ENCODE data around the gene KHDRBS1.

The KHDRBS1 gene

DNA sequence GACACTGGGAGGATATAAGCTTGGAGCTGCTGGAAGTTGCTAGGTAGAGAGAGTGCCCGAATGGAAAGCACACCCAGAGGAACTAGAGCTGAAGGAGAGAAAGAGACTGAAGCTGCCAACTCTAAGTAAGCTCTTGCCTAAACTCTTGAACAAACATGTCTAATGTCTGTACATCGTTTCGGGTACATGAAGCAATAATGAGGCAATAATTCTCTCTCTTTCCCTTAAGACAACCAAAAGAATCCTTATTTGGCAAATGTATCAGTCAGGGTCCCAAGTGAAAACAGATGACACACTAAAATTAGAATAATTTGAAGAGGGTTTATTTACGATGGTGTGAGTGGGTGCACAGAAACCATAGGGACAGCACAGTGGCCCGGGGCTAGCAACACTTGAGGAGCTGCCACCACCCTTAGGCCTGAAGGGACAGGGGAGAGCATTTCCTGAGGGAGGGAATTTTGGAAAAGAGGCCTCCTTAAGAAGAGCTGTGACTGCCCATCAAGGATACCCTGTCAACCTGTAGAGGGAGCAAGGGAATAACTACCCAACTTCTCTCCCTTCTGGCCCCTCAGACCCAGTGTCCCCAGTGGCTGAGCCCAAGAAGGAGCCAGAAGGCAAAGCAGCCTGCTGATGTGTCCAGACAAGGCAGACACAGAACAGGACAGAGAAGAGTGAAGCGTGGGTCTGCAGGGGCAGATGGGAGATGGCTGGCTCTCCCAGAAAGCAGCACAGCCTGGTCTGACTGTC, 36.1 kb upstream of the KHDRBS1 start:
- Histone ChIP-seq H3K36me3 (ENCODE audit: control insufficient read depth, low read length) (no peaks in the 10 kb centered on the region), H3F3A (ENCODE audit: control insufficient read depth, insufficient read depth) (peaks cover 3% of the 10 kb centered on the region; the same call in 1 of the 2 replicates), H4K20me1 (ENCODE audit: control insufficient read depth, insufficient read depth, low read depth, low read length) (no peaks in the 10 kb centered on the region), H3K9me3 (ENCODE audit: control insufficient read depth, insufficient read depth, low read length) (no peaks in the 10 kb centered on the region), H3K79me2 (ENCODE audit: control insufficient read depth, low read length) (no peaks in the 10 kb centered on the region), H3K9me2 (replicated peaks; ENCODE audit: control insufficient read depth, low read length) (no peaks in the 10 kb centered on the region), H3K4me3 (ENCODE audit: low read length) (no peak overlapping the region), H3K27ac (ENCODE audit: low read depth, low read length) (no peak overlapping the region), H3K27me3 (ENCODE audit: control insufficient read depth, low read length) (no peaks in the 10 kb centered on the region), H3K4me1 (ENCODE audit: control insufficient read depth, low read length) (peaks cover 22% of the 10 kb centered on the region), H3K4me2 (ENCODE audit: low read length) (no peak overlapping the region)
- TF ChIP-seq, protein P1, sequence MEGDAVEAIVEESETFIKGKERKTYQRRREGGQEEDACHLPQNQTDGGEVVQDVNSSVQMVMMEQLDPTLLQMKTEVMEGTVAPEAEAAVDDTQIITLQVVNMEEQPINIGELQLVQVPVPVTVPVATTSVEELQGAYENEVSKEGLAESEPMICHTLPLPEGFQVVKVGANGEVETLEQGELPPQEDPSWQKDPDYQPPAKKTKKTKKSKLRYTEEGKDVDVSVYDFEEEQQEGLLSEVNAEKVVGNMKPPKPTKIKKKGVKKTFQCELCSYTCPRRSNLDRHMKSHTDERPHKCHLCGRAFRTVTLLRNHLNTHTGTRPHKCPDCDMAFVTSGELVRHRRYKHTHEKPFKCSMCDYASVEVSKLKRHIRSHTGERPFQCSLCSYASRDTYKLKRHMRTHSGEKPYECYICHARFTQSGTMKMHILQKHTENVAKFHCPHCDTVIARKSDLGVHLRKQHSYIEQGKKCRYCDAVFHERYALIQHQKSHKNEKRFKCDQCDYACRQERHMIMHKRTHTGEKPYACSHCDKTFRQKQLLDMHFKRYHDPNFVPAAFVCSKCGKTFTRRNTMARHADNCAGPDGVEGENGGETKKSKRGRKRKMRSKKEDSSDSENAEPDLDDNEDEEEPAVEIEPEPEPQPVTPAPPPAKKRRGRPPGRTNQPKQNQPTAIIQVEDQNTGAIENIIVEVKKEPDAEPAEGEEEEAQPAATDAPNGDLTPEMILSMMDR (IDR thresholded peaks at IDR 0.05; ENCODE audit: low read depth, low read length, poor library complexity, severe bottlenecking), result peak; percentile 30
- TF ChIP-seq EZH2phosphoT487 (IDR thresholded peaks at IDR 0.05; ENCODE audit: borderline replicate concordance, low read length), result no peak

GRCh38 chr1:31978843-31979400, 34.7 kb upstream of the KHDRBS1 start:
- H3K79me2 ChIP-seq (ENCODE audit: control insufficient read depth, low read length), result no peaks in the 10 kb centered on the region
- H3K4me1 ChIP-seq (ENCODE audit: control insufficient read depth, low read length), result peaks cover 26% of the 10 kb centered on the region

DNA sequence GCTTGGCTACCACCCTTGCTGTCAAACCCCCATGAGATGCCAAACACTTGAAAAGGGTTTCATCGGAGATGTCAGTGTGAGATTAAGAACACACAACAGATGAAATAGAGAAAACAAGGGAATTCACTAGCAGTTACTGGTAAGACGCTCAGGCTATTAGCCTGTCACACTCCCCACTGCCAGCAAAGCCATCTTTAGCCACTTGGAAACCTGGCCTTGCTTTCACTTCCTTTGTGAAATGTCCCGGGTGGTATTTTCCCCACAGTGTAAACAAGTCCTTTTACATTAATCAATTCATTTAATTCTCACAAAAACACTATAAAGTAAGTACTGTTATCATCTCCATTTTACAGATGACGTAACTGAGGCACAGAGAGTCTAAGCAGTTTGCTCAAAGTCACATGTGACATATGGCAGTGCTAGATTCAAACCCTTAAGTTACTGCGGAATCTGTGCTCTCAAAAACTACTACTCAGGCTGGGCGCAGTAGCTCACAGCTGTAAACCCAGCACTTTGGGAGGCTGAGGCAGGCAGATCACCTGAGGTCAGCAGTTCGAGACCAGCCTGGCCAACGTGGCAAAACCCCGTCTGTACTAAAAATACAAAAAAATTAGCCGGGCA, 32.7 kb upstream of the KHDRBS1 start:
- Histone ChIP-seq H4K20me1 (ENCODE audit: control insufficient read depth, insufficient read depth, low read depth, low read length) (no peaks in the 10 kb centered on the region), H3K9me2 (replicated peaks; ENCODE audit: control insufficient read depth, low read length) (no peaks in the 10 kb centered on the region)

More at GRCh38 chr1:31978843-31979400, 34.7 kb upstream of the KHDRBS1 start:
- no peaks in the 10 kb centered on the region for H4K20me1 ChIP-seq (ENCODE audit: control insufficient read depth, insufficient read depth, low read depth, low read length)
- no peaks in the 10 kb centered on the region for H3K9me2 ChIP-seq (replicated peaks; ENCODE audit: control insufficient read depth, low read length)
- H3K36me3 ChIP-seq (ENCODE audit: control insufficient read depth, low read length), result no peaks in the 10 kb centered on the region
- H3K27ac ChIP-seq (ENCODE audit: low read depth, low read length), result no peak overlapping the region
- no peaks in the 10 kb centered on the region for H3K9me3 ChIP-seq (ENCODE audit: control insufficient read depth, insufficient read depth, low read length)
- H3F3A ChIP-seq (ENCODE audit: control insufficient read depth, insufficient read depth), result peaks cover 6% of the 10 kb centered on the region; the same call in 1 of the 2 replicates
- H3K4me3 ChIP-seq (ENCODE audit: low read length), result no peak overlapping the region
- H3K27me3 ChIP-seq (ENCODE audit: control insufficient read depth, low read length), result no peaks in the 10 kb centered on the region
- no peak overlapping the region for H3K4me2 ChIP-seq (ENCODE audit: low read length)
- TF ChIP-seq, protein P1 (IDR thresholded peaks at IDR 0.05; ENCODE audit: low read depth, low read length, poor library complexity, severe bottlenecking), result no peak
- TF ChIP-seq EZH2phosphoT487 (IDR thresholded peaks at IDR 0.05; ENCODE audit: borderline replicate concordance, low read length), result no peak

More for the DNA sequence above, 32.7 kb upstream of the KHDRBS1 start:
- H3K4me3 ChIP-seq (ENCODE audit: low read length), result no peak overlapping the region
- peaks cover 6% of the 10 kb centered on the region; the same call in 1 of the 2 replicates for H3K36me3 ChIP-seq (ENCODE audit: control insufficient read depth, low read length)
- H3F3A ChIP-seq (ENCODE audit: control insufficient read depth, insufficient read depth), result peaks cover 6% of the 10 kb centered on the region; the same call in 1 of the 2 replicates
- H3K27ac ChIP-seq (ENCODE audit: low read depth, low read length), result no peak overlapping the region
- peak overlapping the region; percentile 0; the same call in 1 of the 2 replicates for H3K4me2 ChIP-seq (ENCODE audit: low read length)
- no peaks in the 10 kb centered on the region for H3K27me3 ChIP-seq (ENCODE audit: control insufficient read depth, low read length)
- H3K9me3 ChIP-seq (ENCODE audit: control insufficient read depth, insufficient read depth, low read length), result no peaks in the 10 kb centered on the region
- no peaks in the 10 kb centered on the region for H3K79me2 ChIP-seq (ENCODE audit: control insufficient read depth, low read length)
- peaks cover 43% of the 10 kb centered on the region for H3K4me1 ChIP-seq (ENCODE audit: control insufficient read depth, low read length)
- TF ChIP-seq, protein P1 (IDR thresholded peaks at IDR 0.05; ENCODE audit: low read depth, low read length, poor library complexity, severe bottlenecking), result no peak
- no peak for TF ChIP-seq EZH2phosphoT487 (IDR thresholded peaks at IDR 0.05; ENCODE audit: borderline replicate concordance, low read length)
